ENCODE data around the gene PLPP3. TPM values are rescaled to one million over a fixed set of nuclear protein-coding genes. Genes with fewer than 3 reads are reported as not detected.

Gene PLPP3
- total RNA-seq, 4 donors from 2014 or later = 33.6 to 113 (median 67.1) TPM

GRCh38 chr1:56550138-56550858, 29.1 kb downstream of the PLPP3 start:
- TF ChIP-seq CTCF (IDR thresholded peaks at IDR 0.05) (no peak), POLR2A (IDR thresholded peaks at IDR 0.05) (no peak)
- no peak overlapping the region for H3K4me3 ChIP-seq (ENCODE audit: low read depth, poor library complexity, severe bottlenecking)
- 73 to 83% methylated on average over 5 of the region's 5 CpGs for WGBS, 2 donors
- DNase-seq (ENCODE audit: low spot score in 2 of 2) = no peak
- intact Hi-C loops (cut with DNase I; ENCODE audit: low total_unique reads) = no loop called here

GRCh38 chr1:56548571-56548970, 30.8 kb downstream of the PLPP3 start:
- intact Hi-C loops (cut with DNase I; ENCODE audit: low total_unique reads) = no loop called here
- DNase-seq (ENCODE audit: low spot score in 2 of 2) = no peak
- TF ChIP-seq CTCF (IDR thresholded peaks at IDR 0.05) = no peak
- TF ChIP-seq POLR2A (IDR thresholded peaks at IDR 0.05) = no peak
- no peak overlapping the region for H3K4me3 ChIP-seq (ENCODE audit: low read depth, poor library complexity, severe bottlenecking)

- no peak overlapping the region for H3K4me3 ChIP-seq (ENCODE audit: low read depth, poor library complexity, severe bottlenecking)
- DNase-seq (ENCODE audit: low spot score in 2 of 2) = peak in 1 of 2 donors; percentile 63
- 28 to 30% methylated on average over 2 of the region's 2 CpGs for WGBS, 2 donors
- no peak for TF ChIP-seq CTCF (IDR thresholded peaks at IDR 0.05)
- TF ChIP-seq POLR2A (IDR thresholded peaks at IDR 0.05) = no peak
- intact Hi-C loops (cut with DNase I; ENCODE audit: low total_unique reads) = no loop called here
Measured at GRCh38 chr1:56547977-56548376, 31.4 kb downstream of the PLPP3 start.

GRCh38 chr1:56547473-56547872, 31.9 kb downstream of the PLPP3 start:
- no peak for DNase-seq (ENCODE audit: low spot score in 2 of 2)
- intact Hi-C loops (cut with DNase I; ENCODE audit: low total_unique reads) = no loop called here
- TF ChIP-seq POLR2A (IDR thresholded peaks at IDR 0.05) (no peak), CTCF (IDR thresholded peaks at IDR 0.05) (no peak)
- no peak overlapping the region for H3K4me3 ChIP-seq (ENCODE audit: low read depth, poor library complexity, severe bottlenecking)
- WGBS, 2 donors = 62 to 63% methylated on average over 1 of the region's 1 CpG

GRCh38 chr1:56545711-56546110, 33.7 kb downstream of the PLPP3 start:
- 75 to 77% methylated on average over 8 of the region's 8 CpGs for WGBS, 2 donors
- TF ChIP-seq POLR2A (IDR thresholded peaks at IDR 0.05) (no peak), CTCF (IDR thresholded peaks at IDR 0.05) (no peak)
- H3K4me3 ChIP-seq (ENCODE audit: low read depth, poor library complexity, severe bottlenecking) = no peak overlapping the region
- DNase-seq (ENCODE audit: low spot score in 2 of 2) = no peak
- intact Hi-C loops (cut with DNase I; ENCODE audit: low total_unique reads) = no loop called here

Data from lower leg skin (tissue), 4 donors.